ENCODE data around the gene DHX35. TPM values are rescaled to one million over a fixed set of nuclear protein-coding genes. Genes with fewer than 3 reads are reported as not detected.
"Not testable (repeated sequence)": the region's sequence is repeated elsewhere in the genome, so short reads cannot be mapped to it uniquely, and the experiment has no call there.

DHX35 gene
- total RNA-seq, 2 donors from 2014 or later: 12.1 to 13.9 TPM

GRCh38 chr20:38969708-38970107 lies 7.6 kb downstream of the DHX35 start:
- intact Hi-C loops (cut with DNase I): no loop called here

DNA sequence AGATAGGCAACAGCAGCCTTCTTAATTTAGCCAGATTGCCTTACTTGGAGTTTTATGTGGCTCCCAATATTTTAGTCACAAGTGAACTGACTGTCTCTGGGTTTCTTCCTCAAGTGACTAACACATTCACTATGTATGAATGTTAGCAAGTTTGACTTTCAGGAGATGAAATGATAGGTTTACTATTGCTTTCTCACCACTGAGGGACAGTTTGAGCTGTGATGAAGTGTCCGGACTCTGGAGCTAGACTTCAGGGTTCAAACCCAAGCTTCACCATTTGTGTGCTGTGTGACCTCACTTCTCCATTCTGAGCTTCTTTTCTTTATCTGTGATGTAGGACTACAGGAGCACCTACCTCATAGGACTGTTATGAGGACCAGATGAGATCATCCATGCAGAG lies 8.2 kb downstream of the DHX35 start:
- intact Hi-C loops (cut with DNase I): no loop called here

More at GRCh38 chr20:38969708-38970107, 7.6 kb downstream of the DHX35 start:
- DNase-seq (ENCODE audit: low spot score): no peak

DNA sequence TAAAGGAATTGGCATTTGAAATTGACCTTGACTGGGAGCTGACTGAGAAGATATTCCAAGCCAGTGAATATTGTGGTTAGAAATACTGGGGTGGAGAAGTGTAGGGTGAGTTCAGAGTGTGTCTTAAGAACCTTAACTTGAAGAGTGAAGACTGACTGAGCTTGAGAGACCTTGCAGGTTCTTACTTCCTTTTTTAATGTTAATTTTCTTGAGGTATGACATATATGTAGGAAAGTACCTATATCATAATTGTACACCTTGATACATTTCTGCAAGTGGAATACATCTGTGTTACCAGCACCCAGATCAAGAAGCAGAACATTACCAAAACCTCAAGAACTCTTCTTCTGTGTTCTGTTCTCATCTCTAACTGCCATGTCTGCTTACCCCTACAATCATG lies 11.0 kb downstream of the DHX35 start:
- intact Hi-C loops (cut with DNase I): no loop called here

More for the DNA sequence above, 8.2 kb downstream of the DHX35 start:
- no peak for DNase-seq (ENCODE audit: low spot score)

GRCh38 chr20:38973645-38974044 lies 11.5 kb downstream of the DHX35 start:
- intact Hi-C loops (cut with DNase I): no loop called here
- no peak for DNase-seq (ENCODE audit: low spot score)

More for the DNA sequence above, 11.0 kb downstream of the DHX35 start:
- no peak for DNase-seq (ENCODE audit: low spot score)

DNA sequence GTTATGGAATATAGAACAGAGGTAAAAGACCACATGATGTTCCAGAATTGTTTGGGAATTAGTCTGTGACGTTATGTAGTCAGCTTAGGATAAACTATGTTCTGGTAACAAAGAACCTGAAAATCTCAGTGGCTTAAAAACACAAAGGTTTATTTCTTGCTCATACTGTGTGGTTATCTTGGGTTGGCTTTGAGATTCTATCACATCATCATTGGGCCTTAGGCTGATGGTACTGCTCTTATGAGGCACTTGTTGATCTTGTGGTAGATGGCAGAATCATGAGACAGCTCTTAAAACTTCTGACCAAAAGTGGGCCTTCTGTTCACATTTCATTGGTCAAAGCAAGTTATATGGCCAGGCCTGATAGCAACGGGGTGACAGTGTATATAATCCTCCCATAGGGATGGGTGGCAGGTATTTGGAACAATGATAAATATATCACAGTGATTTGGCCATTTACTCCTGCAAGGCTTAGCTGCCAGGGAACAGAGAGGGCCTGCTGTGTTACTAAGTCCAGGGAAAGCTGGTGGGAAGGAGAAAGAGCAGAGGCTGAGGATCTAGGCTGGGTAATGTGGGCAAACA lies 13.5 kb downstream of the DHX35 start:
- no peak for DNase-seq (ENCODE audit: low spot score)
- intact Hi-C loops (cut with DNase I): no loop called here

DNA sequence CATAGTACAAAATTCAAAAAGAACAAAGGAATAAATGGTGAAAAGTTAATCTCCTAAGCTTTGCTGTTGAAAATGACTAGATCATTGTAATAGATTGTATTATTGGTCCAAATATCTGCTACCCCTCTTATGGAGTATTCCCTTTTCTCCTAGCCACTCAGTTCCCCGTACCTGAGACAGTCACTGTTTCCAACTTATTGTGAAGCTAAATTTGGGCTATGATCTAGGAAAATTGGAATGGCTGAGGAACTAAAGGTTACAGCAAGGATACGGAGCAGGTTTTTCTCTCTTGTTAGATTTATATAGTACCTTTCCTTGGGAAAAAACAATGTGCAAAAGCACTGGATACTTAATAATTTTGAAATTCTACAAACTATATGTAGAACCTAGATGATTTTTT lies 17.3 kb downstream of the DHX35 start:
- intact Hi-C loops (cut with DNase I): no loop called here
- DNase-seq (ENCODE audit: low spot score): no peak

- intact Hi-C loops (cut with DNase I): no loop called here
- DNase-seq (ENCODE audit: low spot score): no peak
Observed at GRCh38 chr20:38979842-38980241, 17.7 kb downstream of the DHX35 start.

- intact Hi-C loops (cut with DNase I): no loop called here
- DNase-seq (ENCODE audit: low spot score): no peak
Observed at GRCh38 chr20:38982291-38982690, 20.1 kb downstream of the DHX35 start.

GRCh38 chr20:38985060-38985459 lies 22.9 kb downstream of the DHX35 start:
- intact Hi-C loops (cut with DNase I): no loop called here
- DNase-seq (ENCODE audit: low spot score): no peak

GRCh38 chr20:38985603-38986170 lies 23.5 kb downstream of the DHX35 start:
- intact Hi-C loops (cut with DNase I): no loop called here
- DNase-seq (ENCODE audit: low spot score): no peak

DNA sequence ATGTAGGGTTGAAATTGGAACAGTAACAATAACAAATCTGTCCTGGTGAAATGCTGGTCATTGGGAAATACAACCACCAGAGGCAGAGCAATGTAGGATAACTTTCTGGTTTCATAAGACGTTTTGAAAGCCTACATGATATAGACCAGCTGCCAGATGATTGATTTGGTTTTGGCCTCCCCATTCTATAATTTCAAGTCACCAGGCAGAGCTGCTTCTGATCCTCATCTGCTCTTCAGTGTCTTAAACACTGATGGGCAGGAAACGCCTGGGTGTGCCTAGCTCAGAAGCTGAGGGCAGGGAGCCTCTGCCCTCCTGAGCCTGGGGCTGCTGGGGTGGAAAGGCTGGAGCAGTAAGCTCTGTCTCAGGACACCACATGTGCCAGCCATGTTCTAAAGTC lies 24.5 kb downstream of the DHX35 start:
- intact Hi-C loops (cut with DNase I): no loop called here
- DNase-seq (ENCODE audit: low spot score): no peak

GRCh38 chr20:38987777-38988176 lies 25.6 kb downstream of the DHX35 start:
- no peak for DNase-seq (ENCODE audit: low spot score)
- intact Hi-C loops (cut with DNase I): no loop called here

- intact Hi-C loops (cut with DNase I): loop anchor here in 1 of 2 donors (5.0 kb wide), 1 partner anchor 37 kb away; no protein-coding TSS in a partner anchor
- no peak for DNase-seq (ENCODE audit: low spot score)
Observed at GRCh38 chr20:38990728-38991127, 28.6 kb downstream of the DHX35 start.

DNA sequence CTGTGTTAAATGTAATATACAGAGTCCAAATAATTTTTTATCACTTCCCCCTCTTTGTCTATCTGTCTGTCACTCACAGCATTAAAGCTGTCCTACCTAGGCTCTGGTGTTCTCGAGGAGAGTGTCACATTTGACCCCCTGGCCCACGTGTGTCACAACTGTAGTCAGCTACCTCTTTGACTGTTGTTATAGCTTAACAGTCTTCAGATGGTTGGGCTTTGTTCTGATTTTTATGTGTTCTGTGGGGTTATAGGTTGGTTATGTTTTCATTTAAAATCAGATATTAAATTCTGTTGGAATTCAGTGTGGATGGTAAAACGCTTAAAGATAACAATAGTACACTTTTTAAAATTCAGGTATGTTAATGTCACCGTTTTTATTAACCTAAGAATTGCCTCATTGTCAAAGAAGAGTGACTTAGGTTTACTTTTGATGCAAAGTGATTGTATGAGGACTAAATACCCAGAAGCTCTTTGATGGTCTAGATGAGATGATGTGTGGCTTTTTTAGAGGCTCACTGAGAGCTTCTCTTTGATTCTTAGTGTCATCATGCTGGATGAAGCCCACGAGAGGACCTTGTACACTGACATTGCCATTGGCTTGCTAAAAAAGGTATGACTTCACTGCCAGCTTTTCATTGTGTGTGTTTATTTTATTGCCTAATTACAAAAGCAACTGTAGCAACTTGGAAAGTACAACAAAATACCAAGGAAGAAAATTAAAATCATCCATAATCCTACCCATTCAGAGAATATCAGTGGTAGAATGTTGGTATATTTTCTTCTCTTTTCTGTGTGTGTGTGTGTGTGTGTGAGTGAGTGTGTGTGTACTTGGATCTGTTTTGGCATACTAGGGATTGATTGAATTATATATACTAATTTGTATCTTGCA lies 29.9 kb downstream of the DHX35 start:
- no peak for DNase-seq (ENCODE audit: low spot score)
- intact Hi-C loops (cut with DNase I): loop anchor here in 1 of 2 donors (5.0 kb wide), 1 partner anchor 35 kb away; no protein-coding TSS in a partner anchor

DNA sequence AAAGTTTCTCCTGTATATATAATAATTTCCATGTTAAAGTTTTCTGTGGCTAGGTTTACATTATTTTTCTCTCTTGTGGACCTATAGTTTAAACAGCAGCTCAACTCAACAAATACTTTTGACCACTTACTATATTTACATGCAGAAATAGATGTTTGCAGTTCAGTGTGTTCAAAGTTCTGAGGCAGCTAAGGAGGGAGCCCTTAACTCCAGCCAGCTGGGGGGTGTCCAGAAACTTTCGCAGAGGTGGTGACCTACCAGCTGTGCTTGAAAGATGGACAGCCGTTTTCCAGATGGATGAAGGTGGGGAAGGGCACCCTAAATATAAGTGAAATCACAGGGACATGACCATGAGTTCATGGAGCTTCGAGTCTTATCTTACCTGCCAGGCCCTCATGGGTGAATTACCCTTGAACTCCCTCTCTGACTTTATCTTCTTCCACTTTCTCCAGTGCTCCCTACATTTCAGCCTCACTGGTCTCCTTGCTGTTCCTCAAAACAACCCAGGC lies 33.4 kb downstream of the DHX35 start:
- intact Hi-C loops (cut with DNase I): loop anchor here in 1 of 2 donors (5.0 kb wide), 1 partner anchor 862 kb away; no protein-coding TSS in a partner anchor

GRCh38 chr20:38996866-38997265 lies 34.7 kb downstream of the DHX35 start:
- DNase-seq (ENCODE audit: low spot score): not testable (repeated sequence)
- intact Hi-C loops (cut with DNase I): loop anchor here in 1 of 2 donors (5.0 kb wide), 1 partner anchor 860 kb away; no protein-coding TSS in a partner anchor

More for the DNA sequence above, 33.4 kb downstream of the DHX35 start:
- DNase-seq (ENCODE audit: low spot score): no peak

- intact Hi-C loops (cut with DNase I): loop anchor here in 1 of 2 donors (5.0 kb wide), 1 partner anchor 860 kb away; no protein-coding TSS in a partner anchor
Observed at GRCh38 chr20:38997622-38998021, 35.5 kb downstream of the DHX35 start.

GRCh38 chr20:38999217-38999616 lies 37.1 kb downstream of the DHX35 start:
- intact Hi-C loops (cut with DNase I): loop anchor here in 1 of 2 donors (5.0 kb wide), 1 partner anchor 858 kb away; no protein-coding TSS in a partner anchor
- DNase-seq (ENCODE audit: low spot score): no peak

More at GRCh38 chr20:38997622-38998021, 35.5 kb downstream of the DHX35 start:
- DNase-seq (ENCODE audit: low spot score): no peak
